GM18511 (cell line): ENCODE data around the gene PEAR1.

Experiments
- ATAC-seq: cut with Tn5 transposase; IDR thresholded peaks from one replicate; pipeline ENCODE4 v1.9.1; 2021; ENCODE audit warnings: mild to moderate bottlenecking, moderate library complexity; ENCODE audit not compliant: unreplicated experiment

PEAR1 gene

GRCh38 chr1:156881101-156881500 is 12.4 kb upstream of the PEAR1 start:
- no peak for ATAC-seq

DNA sequence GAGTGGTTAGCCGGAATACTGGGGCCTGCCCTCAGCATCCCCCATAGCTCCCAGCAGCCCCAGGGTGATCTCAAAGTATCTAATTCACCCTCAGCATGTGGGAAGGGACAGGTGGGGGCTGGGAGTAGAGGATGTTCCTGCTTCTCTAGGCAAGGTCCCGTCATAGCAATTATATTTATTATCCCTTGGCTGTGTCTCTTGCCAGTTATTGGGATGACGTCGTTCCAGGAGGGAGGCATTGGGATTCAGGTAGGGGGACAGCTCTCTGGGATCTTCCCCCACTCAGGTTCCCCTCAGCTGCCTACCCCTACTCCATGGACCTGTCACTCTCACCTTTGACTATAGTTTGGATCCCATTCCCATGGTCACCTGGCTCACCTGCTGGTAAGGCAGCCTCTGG is 11.9 kb upstream of the PEAR1 start:
- ATAC-seq: no peak

DNA sequence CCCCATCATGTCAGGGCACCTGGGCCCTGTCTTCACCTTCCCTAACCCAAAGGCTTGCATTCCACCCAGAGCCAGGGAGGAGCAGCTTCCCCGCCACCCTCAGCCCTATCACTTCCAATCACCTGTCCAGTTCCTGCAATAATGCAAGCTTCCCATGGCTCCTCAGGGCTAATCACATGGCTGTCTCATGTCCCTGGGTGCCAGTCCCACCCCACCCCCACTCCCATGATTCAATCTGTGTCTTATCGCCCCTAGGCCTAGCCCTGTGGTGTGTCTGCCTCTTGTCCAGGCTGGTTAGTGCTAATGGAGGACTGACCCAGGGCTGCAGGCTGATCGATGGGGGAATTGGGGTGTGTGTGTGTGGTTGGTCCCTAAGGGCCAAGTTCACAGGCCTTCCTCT is 11.0 kb upstream of the PEAR1 start:
- ATAC-seq: no peak

DNA sequence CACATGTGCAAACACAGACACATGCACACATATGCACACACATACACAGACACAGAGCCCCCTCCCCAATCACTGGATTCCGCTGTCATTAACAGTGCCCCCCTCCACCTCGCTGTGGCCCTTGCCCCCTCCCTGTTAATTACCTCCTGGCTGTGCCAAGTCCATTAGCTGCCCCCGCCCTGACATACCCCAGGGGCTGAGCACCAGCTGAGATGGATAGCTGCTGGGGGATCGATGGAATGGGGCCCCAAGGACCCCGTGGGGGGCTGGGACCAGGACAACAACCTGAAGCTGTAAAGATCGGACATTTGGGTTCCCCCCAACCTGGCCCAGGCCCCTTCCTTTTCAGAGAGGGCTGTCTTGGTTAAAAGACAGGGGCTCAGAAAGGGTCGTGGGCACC is 9.6 kb upstream of the PEAR1 start:
- no peak for ATAC-seq

GRCh38 chr1:156884560-156885184 is 8.8 kb upstream of the PEAR1 start:
- no peak for ATAC-seq

DNA sequence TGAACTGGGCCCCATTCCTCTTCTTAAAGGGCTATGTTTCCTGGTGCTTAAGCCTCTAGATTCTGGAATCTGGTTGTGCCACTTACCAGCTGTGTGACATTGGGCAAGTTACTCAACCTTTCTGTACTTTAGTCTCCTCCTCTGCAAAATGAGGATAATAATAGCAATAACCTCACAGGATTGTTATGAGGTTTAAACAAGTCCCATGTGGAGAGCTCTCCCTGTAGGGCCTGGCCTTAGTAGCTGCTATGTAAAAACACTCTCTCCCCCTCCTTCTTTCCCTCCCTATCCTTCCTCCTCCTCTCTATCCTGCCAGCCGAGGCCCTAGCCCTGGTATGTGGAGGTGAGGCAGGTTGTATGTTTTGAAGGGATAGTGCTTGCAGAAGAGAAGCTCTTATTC is 8.2 kb upstream of the PEAR1 start:
- no peak for ATAC-seq

DNA sequence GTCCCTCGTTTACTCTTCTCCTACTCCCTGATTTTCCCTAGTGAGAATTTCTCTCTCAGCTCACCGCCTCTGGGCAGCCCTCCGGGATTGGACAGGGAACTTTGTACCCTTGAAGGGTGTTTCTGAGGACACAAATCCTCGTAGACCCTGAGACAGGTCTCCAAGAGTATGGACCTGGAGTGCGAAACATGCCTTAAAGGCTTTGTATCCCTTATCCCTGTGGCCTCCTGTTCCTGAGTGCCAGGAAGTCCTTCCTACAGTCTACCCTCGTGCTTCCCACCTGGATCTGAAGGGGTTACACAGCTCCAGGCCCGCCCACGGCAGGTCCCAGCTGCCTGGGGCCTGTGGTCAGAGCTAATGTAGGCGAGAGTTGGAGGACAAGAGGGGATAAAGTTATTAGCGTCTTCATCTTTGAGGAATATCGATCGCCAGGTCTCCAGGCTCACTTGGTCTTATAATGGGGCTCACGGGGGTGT is 7.6 kb upstream of the PEAR1 start:
- no peak for ATAC-seq

GRCh38 chr1:156886583-156887281 is 6.8 kb upstream of the PEAR1 start:
- no peak for ATAC-seq

- ATAC-seq: no peak
Observed at GRCh38 chr1:156887317-156887716, 6.2 kb upstream of the PEAR1 start.

DNA sequence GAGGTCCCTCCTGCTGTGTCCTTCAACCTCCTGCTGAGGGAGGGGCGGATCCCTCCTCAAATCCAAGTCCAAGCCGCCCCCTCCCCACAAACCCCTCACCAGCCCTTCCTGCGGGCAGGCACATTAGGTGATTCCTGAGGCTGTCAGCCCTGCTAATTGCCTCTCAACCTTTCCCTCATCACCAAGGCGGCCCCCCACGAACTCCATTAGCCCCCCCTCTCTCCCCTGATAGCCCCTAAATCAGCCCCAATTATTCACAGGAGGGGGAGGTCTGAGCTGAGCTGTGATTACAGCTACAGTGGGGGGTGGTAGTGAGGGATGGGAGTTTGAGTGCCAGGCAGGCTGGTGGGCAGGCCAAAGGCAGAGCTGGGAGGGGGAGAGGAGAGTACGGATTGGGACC is 5.8 kb upstream of the PEAR1 start:
- no peak for ATAC-seq

GRCh38 chr1:156889802-156890580 is 3.5 kb upstream of the PEAR1 start:
- no peak for ATAC-seq

DNA sequence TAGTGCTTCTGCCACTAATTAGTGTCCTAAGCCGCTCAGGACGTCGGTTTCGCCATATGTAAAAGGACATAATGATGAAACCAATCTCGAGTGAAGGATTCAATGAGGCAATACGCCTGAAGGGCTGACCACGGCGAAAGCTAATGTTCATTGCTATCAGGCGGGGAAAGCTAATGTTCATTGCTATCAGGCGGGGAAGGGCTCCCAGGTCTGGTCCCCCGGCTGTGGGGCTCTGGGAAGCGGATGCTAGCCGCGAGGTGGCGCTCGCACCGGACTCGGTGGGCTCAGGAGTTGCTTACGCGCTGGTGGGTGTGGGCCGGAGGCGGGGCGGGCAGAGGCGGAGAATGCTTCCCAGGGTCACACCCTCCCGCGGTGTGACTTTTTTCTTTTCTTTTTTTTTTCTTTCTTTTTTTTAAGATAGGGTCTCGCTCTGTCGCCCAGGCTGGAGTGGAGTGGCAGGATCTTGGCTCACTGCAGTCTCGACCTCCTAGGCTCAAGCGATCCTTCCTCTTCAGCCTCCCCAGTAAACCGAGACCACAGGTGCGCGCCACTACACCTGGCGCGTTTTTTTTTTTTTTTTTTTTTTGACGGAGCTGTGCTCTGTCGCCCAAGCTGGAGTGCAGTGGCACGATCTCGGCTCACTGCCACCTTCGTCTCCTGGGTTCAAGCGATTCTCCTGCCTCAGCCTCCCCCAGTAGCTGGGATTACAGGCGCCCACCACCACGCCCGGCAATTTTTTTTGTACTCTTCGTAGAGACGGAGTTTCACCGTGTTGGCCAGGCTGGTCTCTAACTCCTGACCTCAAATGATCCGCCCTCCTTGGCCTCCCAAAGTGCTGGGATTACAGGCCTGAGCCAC is 1.1 kb upstream of the PEAR1 start:
- peak; percentile 70 for ATAC-seq

- no peak for ATAC-seq
Observed at GRCh38 chr1:156894001-156894400, 483 bp downstream of the PEAR1 start.

GRCh38 chr1:156894711-156895454 is 1.4 kb downstream of the PEAR1 start:
- ATAC-seq: no peak

DNA sequence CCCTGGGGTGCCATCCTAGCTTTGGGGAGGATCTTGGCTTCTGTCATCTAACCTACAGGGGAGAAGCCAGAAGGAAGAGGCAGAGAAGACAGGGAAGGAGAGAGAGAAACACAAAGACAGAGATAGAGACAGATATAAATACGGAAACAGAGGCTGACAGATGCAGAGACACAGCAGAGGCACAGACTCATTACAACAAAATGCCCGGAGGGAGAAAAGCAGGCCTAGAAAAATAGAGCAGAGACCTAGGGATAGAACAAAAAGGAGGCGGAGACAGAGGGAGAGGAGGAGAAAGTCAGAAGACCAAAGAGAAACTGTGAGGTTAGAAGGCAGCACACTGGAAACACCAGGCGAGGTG is 1.9 kb downstream of the PEAR1 start:
- ATAC-seq: no peak

DNA sequence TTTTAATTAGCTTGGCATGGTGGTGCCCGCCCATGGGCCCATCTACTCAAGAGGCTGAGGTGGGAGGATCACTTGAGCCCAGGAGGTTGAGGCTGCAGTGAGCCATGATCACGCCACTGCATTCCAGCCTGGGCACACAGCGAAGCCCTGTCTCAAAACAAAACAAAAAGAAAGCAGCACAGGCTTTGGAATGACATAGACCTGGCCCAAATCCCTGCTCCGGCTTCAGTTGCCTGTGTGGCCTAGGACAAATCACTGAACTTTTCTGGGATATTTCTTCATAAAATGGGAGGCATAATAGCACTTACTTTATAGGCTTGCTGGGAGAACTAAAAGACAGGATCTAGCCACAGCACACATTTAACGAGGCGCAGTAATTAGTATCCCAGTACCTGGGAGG is 2.4 kb downstream of the PEAR1 start:
- no peak for ATAC-seq

- ATAC-seq: no peak
Observed at GRCh38 chr1:156896490-156897033, 3.0 kb downstream of the PEAR1 start.

GRCh38 chr1:156897078-156897825 is 3.7 kb downstream of the PEAR1 start:
- ATAC-seq: no peak

DNA sequence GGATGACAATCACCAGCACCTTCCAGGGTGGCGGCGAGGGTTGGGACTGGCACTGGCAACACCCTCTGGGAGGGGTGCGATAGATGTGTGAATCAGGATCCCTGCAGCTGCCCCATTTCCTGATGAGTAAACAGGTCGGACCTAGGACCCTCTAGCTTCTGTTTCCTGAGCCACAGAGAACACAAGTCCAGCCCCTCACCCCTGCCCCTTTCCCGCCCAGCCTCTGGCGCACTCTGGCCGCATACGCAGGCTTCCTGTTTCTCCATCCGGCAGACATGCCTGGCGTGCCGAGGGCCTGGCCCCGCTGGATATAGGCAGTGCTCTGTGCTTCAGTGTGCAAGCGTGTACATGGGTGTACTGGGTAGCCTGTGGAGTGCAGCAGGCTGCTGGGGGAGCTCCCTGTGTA is 4.6 kb downstream of the PEAR1 start:
- ATAC-seq: no peak
